GM12878 (cell line): ENCODE data around the gene C10orf71. TPM values are rescaled to one million over a fixed set of nuclear protein-coding genes. Genes with fewer than 3 reads are reported as not detected.
A peak's percentile ranks its signal among the peaks of the same experiment; 100 is the strongest.

Experiments used
- ASH2L ChIP-seq: fragments of 300-600, 200-600 bp; sonication (generic); IDR thresholded peaks from 2 replicates; pipeline ENCODE4 v1.6.1; 2017; ENCODE audit warnings: low read depth, mild to moderate bottlenecking, borderline replicate concordance
- BCLAF1 ChIP-seq: fragments of 450-650 bp; IDR thresholded peaks from 2 replicates; pipeline ENCODE4 v1.6.1; 2017; ENCODE audit warnings: antibody characterized with exemption, mild to moderate bottlenecking, moderate library complexity
- BRCA1 ChIP-seq: IDR thresholded peaks from 2 replicates; pipeline ENCODE4 v1.6.1; 2011; ENCODE audit warnings: low read depth, low read length, improper control_type of control experiment
- CBFB ChIP-seq: IDR thresholded peaks from 2 replicates; pipeline ENCODE4 v1.6.1; 2016; ENCODE audit warnings: antibody characterized with exemption, low read depth
- CBX5 ChIP-seq: sonication (generic); IDR thresholded peaks from 2 replicates; pipeline ENCODE4 v1.6.1; 2016; ENCODE audit warnings: low read depth, moderate library complexity, mild to moderate bottlenecking, inconsistent platforms
- EZH2 ChIP-seq: IDR thresholded peaks from 2 replicates; pipeline ENCODE4 v1.6.1; 2012; ENCODE audit warnings: low read depth, mild to moderate bottlenecking, control low read depth, inconsistent platforms, low read length, borderline replicate concordance; ENCODE audit not compliant: control insufficient read depth
- HDAC6 ChIP-seq: fragments of 200-600 bp; sonication (generic); IDR thresholded peaks from one replicate; pipeline ENCODE4 v1.8.0; 2017; ENCODE audit warnings: antibody characterized with exemption; ENCODE audit not compliant: unreplicated experiment
- LARP7 ChIP-seq: fragments of 450-650 bp; IDR thresholded peaks from 2 replicates; pipeline ENCODE4 v1.6.1; 2017; ENCODE audit warnings: mild to moderate bottlenecking
- MAX ChIP-seq: IDR thresholded peaks from 2 replicates; pipeline ENCODE4 v1.6.1; 2012; ENCODE audit warnings: low read depth, low read length, improper control_type of control experiment
- MTA2 ChIP-seq: fragments of 450-650 bp; IDR thresholded peaks from 2 replicates; pipeline ENCODE4 v1.6.1; 2016; ENCODE audit warnings: low read depth, mild to moderate bottlenecking, moderate library complexity
- MTA3 ChIP-seq: IDR thresholded peaks from 2 replicates; pipeline ENCODE4 v1.6.1; 2012; ENCODE audit warnings: low read length, inconsistent platforms, borderline replicate concordance
- NBN ChIP-seq: fragments of 450-650 bp; IDR thresholded peaks from 2 replicates; pipeline ENCODE4 v1.6.1; 2016
- NFIC ChIP-seq: IDR thresholded peaks from 2 replicates; pipeline ENCODE4 v1.6.1; 2012; ENCODE audit warnings: low read depth, mild to moderate bottlenecking, inconsistent platforms, low read length, moderate library complexity
- NR2C1 ChIP-seq: fragments of 450-650 bp; IDR thresholded peaks from 2 replicates; pipeline ENCODE4 v1.6.1; 2017; ENCODE audit warnings: antibody characterized with exemption, mild to moderate bottlenecking, moderate library complexity
- NR2F1 ChIP-seq: fragments of 450-650 bp; conservative IDR thresholded peaks from 2 replicates; pipeline ENCODE4 v1.6.1; 2017; ENCODE audit warnings: mild to moderate bottlenecking
- POLR2AphosphoS5 ChIP-seq: IDR thresholded peaks from 2 replicates; pipeline ENCODE4 v1.6.1; 2011; ENCODE audit warnings: mild to moderate bottlenecking, low read length, inconsistent platforms
- RB1 ChIP-seq: fragments of 450-650 bp; formaldehyde crosslinking; IDR thresholded peaks from 2 replicates; pipeline ENCODE4 v1.6.1; 2017; ENCODE audit warnings: mild to moderate bottlenecking, borderline replicate concordance
- SMAD1 ChIP-seq: fragments of 450-650 bp; IDR thresholded peaks from 2 replicates; pipeline ENCODE4 v1.6.1; 2018; ENCODE audit warnings: mild to moderate bottlenecking, low read depth; ENCODE audit not compliant: partially characterized antibody
- SMARCA5 ChIP-seq: fragments of 450-650 bp; IDR thresholded peaks from 2 replicates; pipeline ENCODE4 v1.6.1; 2017; ENCODE audit warnings: mild to moderate bottlenecking
- SMC3 ChIP-seq: IDR thresholded peaks from 2 replicates; pipeline ENCODE4 v1.6.1; 2011; ENCODE audit warnings: low read length, improper control_type of control experiment, borderline replicate concordance
- SP1 ChIP-seq: IDR thresholded peaks from one replicate; pipeline ENCODE4 v1.6.1; 2011; ENCODE audit warnings: low read depth, low read length
- YY1 ChIP-seq: IDR thresholded peaks from 2 replicates; pipeline ENCODE4 v1.6.1; 2011; ENCODE audit warnings: low read depth, mild to moderate bottlenecking, low read length
- ZBTB11 ChIP-seq: fragments of 450-650 bp; formaldehyde crosslinking; IDR thresholded peaks from 2 replicates; pipeline ENCODE4 v1.5.0; 2022; ENCODE audit warnings: mild to moderate bottlenecking, missing genetic modification characterization
- ZNF24 ChIP-seq: fragments of 450-650 bp; IDR thresholded peaks from 2 replicates; pipeline ENCODE4 v1.6.1; 2017; ENCODE audit warnings: antibody characterized with exemption, mild to moderate bottlenecking
- ZNF384 ChIP-seq: IDR thresholded peaks from 2 replicates; pipeline ENCODE4 v1.6.1; 2012; ENCODE audit warnings: low read depth, mild to moderate bottlenecking, low read length, improper control_type of control experiment, borderline replicate concordance
- ZSCAN29 ChIP-seq: fragments of 450-650 bp; IDR thresholded peaks from 2 replicates; pipeline ENCODE4 v1.6.1; 2017; ENCODE audit warnings: mild to moderate bottlenecking, moderate library complexity
- ZZZ3 ChIP-seq: IDR thresholded peaks from 2 replicates; pipeline ENCODE4 v1.6.1; 2011; ENCODE audit warnings: low read depth; ENCODE audit not compliant: control insufficient read depth, insufficient read length
- polyA plus RNA-seq, 11 experiments: library from polyadenylated mRNA; depleted of rRNA in 4 of 11; unstranded in 6 of 11; stranded (reverse) in 5 of 11; fragments of >200 nt; fragmentation: Nextera tagmentation in 4 of 11; fragmentation: Illumina TruSeq in 1 of 11; extraction: Ambion mirVana in 4 of 11; extraction: Trizol in 1 of 11; gene quantifications; 1 replicate in 1 of 11; 2 replicates in 10 of 11; pipeline versions ENCODE4 v1.2.1 to v1.2.3, GENCODE V29; 2011 to 2016; ENCODE audit warnings: inconsistent platforms in 2 of 11, missing spikeins in 2 of 11, low read depth in 1 of 11
- total RNA-seq, 4 experiments: library from RNA; depleted of rRNA in 3 of 4; stranded (reverse); fragments of >200 nt in 3 of 4; fragmentation: Illumina TruSeq in 1 of 4; extraction: Trizol in 1 of 4; gene quantifications; 2 replicates each; pipeline versions ENCODE4 v1.2.1 to v1.2.3, GENCODE V29; 2013 to 2021

The C10orf71 gene
- total and polyA plus RNA-seq, 10 of the 15 experiments (the other 5 are each of a cell fraction or from before 2014, with no cell fraction given) = not detected

- no peak for TF ChIP-seq BCLAF1
- no peak for TF ChIP-seq MTA3
- no peak for TF ChIP-seq ZSCAN29
- TF ChIP-seq MAX = no peak
- no peak for TF ChIP-seq SMAD1
- TF ChIP-seq ZNF384 = no peak
- no peak for TF ChIP-seq NFIC
- peak; percentile 20; the same call in 1 of the 2 replicates for TF ChIP-seq NR2F1
- no peak for TF ChIP-seq CBX5
- TF ChIP-seq POLR2AphosphoS5 = no peak
- no peak for TF ChIP-seq SP1
- no peak for TF ChIP-seq EZH2
- peak; percentile 55; the same call in 1 of the 2 replicates for TF ChIP-seq NBN
- TF ChIP-seq MTA2 = peak; percentile 85; the same call in 1 of the 2 replicates
- no peak for TF ChIP-seq BRCA1
- TF ChIP-seq YY1 = 0 out of 2 replicates have a peak, but pooled peaks have one; percentile 38
- no peak for TF ChIP-seq HDAC6
- no peak for TF ChIP-seq ZBTB11 (CRISPR knock-in tag)
- no peak for TF ChIP-seq NR2C1
- no peak for TF ChIP-seq CBFB
- TF ChIP-seq SMC3 = no peak
- TF ChIP-seq RB1 = no peak
- peak; percentile 95 for TF ChIP-seq ZNF24
- TF ChIP-seq ASH2L = no peak
- TF ChIP-seq LARP7 = no peak
- peak; percentile 27 for TF ChIP-seq SMARCA5
- no peak for TF ChIP-seq ZZZ3
Observed at GRCh38 chr10:49362596-49363260, 63.8 kb downstream of the C10orf71 start (continued).
